Smooth muscle cell (in vitro differentiated cells): ENCODE results near the gene CDK3. TPM values are rescaled to one million over a fixed set of nuclear protein-coding genes. Genes with fewer than 3 reads are reported as not detected.

Source experiments
- DNase-seq: peaks from one replicate; lab custom pipeline; 2025; ENCODE audit not compliant: unreplicated experiment; lab: John Stamatoyannopoulos, UW
- H2AFZ ChIP-seq: fragments of 200-600 bp; sonication (generic); 2 replicates; pipeline ENCODE4 v1.6.0; 2016; ENCODE audit warnings: antibody characterized with exemption, low read depth, mild to moderate bottlenecking
- H3F3A ChIP-seq: fragments of 200-600 bp; sonication (generic); 2 replicates; pipeline ENCODE4 v1.6.0; 2017; ENCODE audit warnings: antibody characterized with exemption, low read depth
- H3K27ac ChIP-seq: fragments of 200-600 bp; sonication (generic); 2 replicates; pipeline ENCODE4 v1.5.1; 2016; ENCODE audit warnings: low read depth, mild to moderate bottlenecking
- H3K27me3 ChIP-seq: fragments of 200-600 bp; sonication (generic); 2 replicates; pipeline ENCODE4 v1.6.1; 2016; ENCODE audit warnings: low read depth, mild to moderate bottlenecking
- H3K36me3 ChIP-seq: fragments of 200-600 bp; sonication (generic); 2 replicates; pipeline ENCODE4 v1.5.1; 2016; ENCODE audit warnings: low read depth
- H3K4me1 ChIP-seq: fragments of 200-600 bp; sonication (generic); 2 replicates; pipeline ENCODE4 v1.5.1; 2016; ENCODE audit warnings: low read depth
- H3K4me2 ChIP-seq: fragments of 200-600 bp; sonication (generic); 2 replicates; pipeline ENCODE4 v1.6.0; 2016; ENCODE audit warnings: mild to moderate bottlenecking
- H3K4me3 ChIP-seq: fragments of 200-600 bp; sonication (generic); 2 replicates; pipeline ENCODE4 v1.5.1; 2016; ENCODE audit warnings: mild to moderate bottlenecking
- H3K79me2 ChIP-seq: fragments of 200-600 bp; sonication (generic); 2 replicates; pipeline ENCODE4 v1.6.0; 2016; ENCODE audit warnings: low read depth, mild to moderate bottlenecking
- H3K9ac ChIP-seq: fragments of 200-600 bp; sonication (generic); 2 replicates; pipeline ENCODE4 v1.6.0; 2016; ENCODE audit warnings: low read depth
- H3K9me3 ChIP-seq: fragments of 200-600 bp; sonication (generic); replicated peaks from 2 replicates; pipeline ENCODE4 v1.5.1; 2016; ENCODE audit warnings: low read depth
- H4K20me1 ChIP-seq: fragments of 200-600 bp; sonication (generic); 2 replicates; pipeline ENCODE4 v1.6.0; 2016; ENCODE audit warnings: low read depth
- CTCF ChIP-seq: fragments of 200-600 bp; sonication (generic); IDR thresholded peaks from 2 replicates; pipeline ENCODE4 v1.5.1; 2017; ENCODE audit warnings: borderline replicate concordance, mild to moderate bottlenecking, antibody characterized with exemption; ENCODE audit not compliant: insufficient read depth, poor library complexity, severe bottlenecking
- WGBS: methylation state at CpG from one replicate; pipeline ENCODE4 v1.1.7; 2016; ENCODE audit warnings: low lambda C conversion rate; 5-methylcytosine and 5-hydroxymethylcytosine counted together
- polyA plus RNA-seq: library from polyadenylated mRNA; unstranded; fragments of >200 nt; fragmentation: Nextera tagmentation; extraction: Ambion mirVana; gene quantifications from 2 replicates; pipeline ENCODE4 v1.2.1, GENCODE V29; 2016
- total RNA-seq: library from RNA; depleted of rRNA; stranded (reverse); fragments of >200 nt; gene quantifications from 2 replicates; pipeline ENCODE4 v1.2.3, GENCODE V29; 2014

CDK3 gene
- total and polyA plus RNA-seq, 2 experiments from 2014 or later = 1.0 to 3.9 TPM

DNA sequence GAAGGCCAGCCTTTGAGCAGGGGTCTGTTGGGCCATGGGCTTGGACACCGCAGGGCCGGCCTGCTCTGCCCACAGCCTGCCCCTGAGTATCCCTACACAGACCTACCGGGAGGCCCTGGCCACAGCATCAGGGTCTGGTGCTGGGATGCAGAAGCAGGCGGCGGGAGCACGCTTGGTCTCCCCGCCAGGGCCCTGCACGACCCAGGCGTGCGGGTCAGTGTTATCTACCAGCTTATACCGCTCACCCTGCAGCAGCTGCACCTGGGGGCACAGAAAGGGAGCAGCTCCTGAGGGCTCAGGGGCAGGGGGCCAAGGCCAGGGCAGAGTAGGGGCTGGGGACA is 17.7 kb downstream of the CDK3 start:
- Histone ChIP-seq H3K4me1 (no peaks in the 10 kb centered on the region), H3F3A (no peaks in the 10 kb centered on the region), H2AFZ (no peak overlapping the region), H3K4me2 (no peak overlapping the region), H3K27me3 (no peaks in the 10 kb centered on the region), H3K9ac (no peak overlapping the region), H3K9me3 (no peaks in the 10 kb centered on the region), H4K20me1 (no peaks in the 10 kb centered on the region), H3K36me3 (no peaks in the 10 kb centered on the region), H3K4me3 (no peak overlapping the region), H3K27ac (no peak overlapping the region), H3K79me2 (no peaks in the 10 kb centered on the region)
- no peak for TF ChIP-seq CTCF
- DNase-seq = no peak
- WGBS = 90% methylated on average over 11 of the region's 11 CpGs

- 88% methylated on average over 10 of the region's 13 CpGs for WGBS
- no peak overlapping the region for H3K4me3 ChIP-seq
- H3K4me2 ChIP-seq = no peak overlapping the region
- no peak for DNase-seq
- no peak overlapping the region for H3K9ac ChIP-seq
- no peak overlapping the region for H3K27ac ChIP-seq
- no peaks in the 10 kb centered on the region for H3K36me3 ChIP-seq
- no peaks in the 10 kb centered on the region for H3K9me3 ChIP-seq
- TF ChIP-seq CTCF = no peak
- H3K79me2 ChIP-seq = no peaks in the 10 kb centered on the region
- H2AFZ ChIP-seq = no peak overlapping the region
- no peaks in the 10 kb centered on the region for H3K4me1 ChIP-seq
- no peaks in the 10 kb centered on the region for H4K20me1 ChIP-seq
- H3K27me3 ChIP-seq = no peaks in the 10 kb centered on the region
- no peaks in the 10 kb centered on the region for H3F3A ChIP-seq
Observed at GRCh38 chr17:76018801-76019200, 18.1 kb downstream of the CDK3 start.

DNA sequence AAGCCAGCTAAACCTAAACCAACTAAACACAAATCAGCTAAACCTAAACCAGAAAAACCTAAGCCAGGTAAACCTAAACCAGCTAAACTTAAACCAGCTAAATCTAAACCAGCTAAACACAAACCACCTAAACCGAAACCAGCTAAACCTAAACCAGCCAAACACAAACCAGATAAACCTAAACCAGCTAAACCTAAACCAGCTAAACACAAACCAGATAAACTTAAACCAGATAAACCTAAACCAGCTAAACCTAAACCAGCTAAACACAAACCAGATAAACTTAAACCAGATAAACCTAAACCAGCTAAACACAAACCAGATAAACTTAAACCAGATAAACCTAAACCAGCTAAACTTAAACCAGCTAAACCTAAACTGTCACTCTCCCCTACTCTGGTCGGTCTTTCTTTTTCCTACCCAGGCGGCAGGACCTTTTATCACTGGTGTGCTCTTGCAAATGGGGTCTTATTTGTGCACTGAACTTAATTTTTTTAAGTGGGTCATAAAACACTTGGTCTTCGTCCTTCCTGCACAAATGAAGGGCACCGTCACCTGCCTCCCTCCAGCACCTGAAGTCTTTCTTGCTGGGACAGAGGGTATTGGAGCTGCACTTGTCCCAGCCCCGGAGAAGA is 19.3 kb downstream of the CDK3 start:
- TF ChIP-seq CTCF = no peak
- Histone ChIP-seq H3K27me3 (no peaks in the 10 kb centered on the region), H3K9ac (no peak overlapping the region), H3K9me3 (no peaks in the 10 kb centered on the region), H3K27ac (no peak overlapping the region), H4K20me1 (no peaks in the 10 kb centered on the region), H3K4me1 (no peaks in the 10 kb centered on the region), H3F3A (no peaks in the 10 kb centered on the region), H3K4me2 (no peak overlapping the region), H3K4me3 (no peak overlapping the region), H2AFZ (no peak overlapping the region), H3K36me3 (no peaks in the 10 kb centered on the region), H3K79me2 (no peaks in the 10 kb centered on the region)
- DNase-seq = no peak
- WGBS = 87% methylated on average over 6 of the region's 6 CpGs

DNA sequence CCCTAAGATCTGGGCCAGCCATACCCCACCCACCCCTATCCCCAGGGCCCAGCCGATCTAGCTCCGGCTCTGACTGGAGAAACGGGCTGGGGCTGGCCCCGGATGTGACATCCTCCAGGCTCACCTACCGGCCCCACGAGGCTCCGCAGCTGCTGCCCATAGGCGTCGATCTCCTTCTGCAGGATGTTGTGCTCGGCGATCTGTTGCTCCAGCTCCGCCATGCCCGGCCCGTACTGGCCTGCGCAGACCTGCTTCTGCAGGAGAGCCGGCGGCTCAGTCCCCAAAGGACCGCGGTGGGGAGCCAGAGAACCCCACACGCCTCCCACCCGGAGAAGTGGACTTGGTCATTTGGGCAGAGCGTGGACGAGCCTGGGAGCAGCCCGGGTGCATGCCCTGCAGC is 21.6 kb downstream of the CDK3 start:
- no peak overlapping the region for H3K4me3 ChIP-seq
- no peaks in the 10 kb centered on the region for H3K27me3 ChIP-seq
- H3K79me2 ChIP-seq = no peaks in the 10 kb centered on the region
- no peak overlapping the region for H3K27ac ChIP-seq
- TF ChIP-seq CTCF = no peak
- no peaks in the 10 kb centered on the region for H3F3A ChIP-seq
- no peaks in the 10 kb centered on the region for H3K4me1 ChIP-seq
- no peaks in the 10 kb centered on the region for H3K36me3 ChIP-seq
- H2AFZ ChIP-seq = no peak overlapping the region
- no peak for DNase-seq
- no peaks in the 10 kb centered on the region for H3K9me3 ChIP-seq
- H3K4me2 ChIP-seq = no peak overlapping the region
- WGBS = 92% methylated on average over 24 of the region's 24 CpGs
- H4K20me1 ChIP-seq = no peaks in the 10 kb centered on the region
- H3K9ac ChIP-seq = no peak overlapping the region
